H9 (cell line): Measurements from ENCODE around the gene FBXL16. TPM values are rescaled to one million over a fixed set of nuclear protein-coding genes. Genes with fewer than 3 reads are reported as not detected.

ENCODE experiments used
- DNase-seq: peaks from one replicate; pipeline ENCODE4 v3.0.0-alpha.2; 2017
- H2AFZ ChIP-seq: one replicate; pipeline ENCODE4 v1.6.1; 2013; ENCODE audit warnings: mild to moderate bottlenecking, low read length, control low read depth, moderate library complexity
- H2AK5ac ChIP-seq: 2 replicates; pipeline ENCODE4 v1.6.1; 2013; ENCODE audit warnings: low read length, control low read depth, mixed read lengths; ENCODE audit not compliant: insufficient read length
- H2BK120ac ChIP-seq: one replicate; pipeline ENCODE4 v1.6.1; 2013; ENCODE audit warnings: low read depth, mild to moderate bottlenecking, low read length, control low read depth, inconsistent platforms; ENCODE audit not compliant: poor library complexity, severe bottlenecking
- H2BK12ac ChIP-seq: 2 replicates; pipeline ENCODE4 v1.6.1; 2013; ENCODE audit warnings: low read length, control low read depth, mixed read lengths, low read depth; ENCODE audit not compliant: insufficient read length
- H2BK15ac ChIP-seq: 2 replicates; pipeline ENCODE4 v1.6.1; 2013; ENCODE audit warnings: low read depth, low read length, control low read depth
- H2BK20ac ChIP-seq: one replicate; pipeline ENCODE4 v1.6.1; 2013; ENCODE audit warnings: low read depth, mild to moderate bottlenecking, low read length, control low read depth, inconsistent platforms; ENCODE audit not compliant: poor library complexity, severe bottlenecking
- H2BK5ac ChIP-seq: 2 replicates; pipeline ENCODE4 v1.6.1; 2013; ENCODE audit warnings: low read length, control low read depth, mixed read lengths; ENCODE audit not compliant: insufficient read length
- H3K14ac ChIP-seq: 2 replicates; pipeline ENCODE4 v1.6.1; 2013; ENCODE audit warnings: low read length, control low read depth; ENCODE audit not compliant: insufficient read depth
- H3K18ac ChIP-seq: 2 replicates; pipeline ENCODE4 v1.6.1; 2013; ENCODE audit warnings: low read depth, mild to moderate bottlenecking, mixed read lengths, low read length, control low read depth; ENCODE audit not compliant: insufficient read length
- H3K23ac ChIP-seq: 2 replicates; pipeline ENCODE4 v1.6.1; 2013; ENCODE audit warnings: low read length, control low read depth, mixed read lengths, low read depth; ENCODE audit not compliant: insufficient read length
- H3K23me2 ChIP-seq: 2 replicates; pipeline ENCODE4 v1.6.1; 2013; ENCODE audit warnings: low read depth, mild to moderate bottlenecking, mixed read lengths, low read length, control low read depth; ENCODE audit not compliant: insufficient read length, poor library complexity, severe bottlenecking
- H3K27ac ChIP-seq: 2 replicates; pipeline ENCODE4 v1.5.1; 2013; ENCODE audit warnings: low read length, control low read depth, mixed read lengths, low read depth; ENCODE audit not compliant: insufficient read length
- H3K27me3 ChIP-seq: 2 replicates; pipeline ENCODE4 v1.6.1; 2013; ENCODE audit warnings: low read length, control low read depth, inconsistent platforms; ENCODE audit not compliant: insufficient read depth
- H3K4ac ChIP-seq: 2 replicates; pipeline ENCODE4 v1.6.1; 2013; ENCODE audit warnings: low read depth, mild to moderate bottlenecking, control low read depth, inconsistent platforms, low read length, moderate library complexity
- H3K4me1 ChIP-seq: 2 replicates; pipeline ENCODE4 v1.6.1; 2013; ENCODE audit warnings: low read length, control low read depth, inconsistent platforms; ENCODE audit not compliant: insufficient read depth
- H3K4me2 ChIP-seq: 2 replicates; pipeline ENCODE4 v1.6.1; 2013; ENCODE audit warnings: low read length, control low read depth, mixed read lengths; ENCODE audit not compliant: insufficient read length, insufficient read depth
- H3K56ac ChIP-seq: 2 replicates; pipeline ENCODE4 v1.6.1; 2013; ENCODE audit warnings: low read depth, mild to moderate bottlenecking, mixed read lengths, low read length, control low read depth; ENCODE audit not compliant: insufficient read length
- H3K79me1 ChIP-seq: 2 replicates; pipeline ENCODE4 v1.6.1; 2013; ENCODE audit warnings: low read depth, mild to moderate bottlenecking, moderate library complexity, low read length, control low read depth, inconsistent platforms; ENCODE audit not compliant: insufficient read depth, poor library complexity, severe bottlenecking
- H3K79me2 ChIP-seq: 2 replicates; pipeline ENCODE4 v1.6.1; 2013; ENCODE audit warnings: low read length, control low read depth, inconsistent platforms; ENCODE audit not compliant: insufficient read depth
- H3K9ac ChIP-seq: 2 replicates; pipeline ENCODE4 v1.6.1; 2013; ENCODE audit warnings: low read length, control low read depth, mixed read lengths; ENCODE audit not compliant: insufficient read length; ENCODE audit errors: extremely low read depth
- H3K9me3 ChIP-seq: one replicate; pipeline ENCODE4 v1.6.1; 2013; ENCODE audit warnings: low read depth, low read length, inconsistent platforms; ENCODE audit not compliant: control insufficient read depth
- H3T11ph ChIP-seq: one replicate; pipeline ENCODE4 v1.6.1; 2013; ENCODE audit warnings: mild to moderate bottlenecking, low read length, control low read depth, inconsistent platforms
- H4K20me1 ChIP-seq: one replicate; pipeline ENCODE4 v1.6.1; 2013; ENCODE audit not compliant: control insufficient read depth, insufficient read length, insufficient read depth
- H4K5ac ChIP-seq: 2 replicates; pipeline ENCODE4 v1.6.1; 2013; ENCODE audit warnings: low read depth, mild to moderate bottlenecking, mixed read lengths, low read length, control low read depth; ENCODE audit not compliant: insufficient read length
- H4K8ac ChIP-seq: replicated peaks from 2 replicates; pipeline ENCODE4 v1.6.1; 2013; ENCODE audit warnings: low read length, control low read depth, mixed read lengths, low read depth; ENCODE audit not compliant: insufficient read length
- H4K91ac ChIP-seq: 2 replicates; pipeline ENCODE4 v1.6.1; 2013; ENCODE audit warnings: low read depth, mild to moderate bottlenecking, moderate library complexity, mixed read lengths, low read length, control low read depth; ENCODE audit not compliant: insufficient read length
- H3K27ac Mint-ChIP-seq, 3 experiments: 2 replicates in 2 of 3; 3 replicates in 1 of 3; pipeline ENCODE4 v1.8.0; 2020 to 2021; ENCODE audit warnings: mixed read lengths in 3 of 3, mild to moderate bottlenecking in 1 of 3, moderate library complexity in 1 of 3
- H3K27me3 Mint-ChIP-seq: 2 replicates; pipeline ENCODE4 v1.8.0; 2021; ENCODE audit warnings: low read depth, mild to moderate bottlenecking, moderate library complexity, mixed read lengths
- H3K36me3 Mint-ChIP-seq, 3 experiments: 2 replicates in 2 of 3; 3 replicates in 1 of 3; pipeline ENCODE4 v1.8.0; 2020 to 2021; ENCODE audit warnings: low read depth in 3 of 3, mixed read lengths in 3 of 3; ENCODE audit not compliant: insufficient read depth in 1 of 3
- H3K4me1 Mint-ChIP-seq, 2 experiments: 2 replicates each; pipeline ENCODE4 v1.8.0; 2020; ENCODE audit warnings: mixed read lengths in 2 of 2
- H3K4me3 Mint-ChIP-seq, 2 experiments: 2 replicates in 1 of 2; 3 replicates in 1 of 2; pipeline ENCODE4 v1.8.0; 2020 to 2021; ENCODE audit warnings: mild to moderate bottlenecking in 2 of 2, mixed read lengths in 2 of 2, moderate library complexity in 1 of 2
- H3K9me3 Mint-ChIP-seq, 2 experiments: 2 replicates in 1 of 2; 3 replicates in 1 of 2; pipeline ENCODE4 v1.8.0; 2020; ENCODE audit warnings: mild to moderate bottlenecking in 2 of 2, mixed read lengths in 2 of 2, moderate library complexity in 1 of 2
- WGBS: extraction: QIAGEN DNeasy Blood & Tissue Kit; methylation state at CpG from one replicate; pipeline ENCODE4 v1.1.7; 2013; ENCODE audit warnings: missing lambda C conversion rate, low lambda C conversion rate, mixed read lengths; ENCODE audit not compliant: insufficient read length; ENCODE audit errors: extremely low coverage; 5-methylcytosine and 5-hydroxymethylcytosine counted together
- total RNA-seq: library from RNA; stranded (reverse); gene quantifications from 2 replicates; pipeline ENCODE4 v1.2.1, GENCODE V29; 2021
- TF ChIP-seq, protein P1 (sequence below): fragments of 200-600 bp; sonication (generic); conservative IDR thresholded peaks from 3 replicates; pipeline ENCODE4 v1.8.0; 2021; ENCODE audit warnings: antibody characterized with exemption, mild to moderate bottlenecking

The FBXL16 gene
- total RNA-seq, 1 experiment from 2014 or later, result 9.6 TPM

DNA sequence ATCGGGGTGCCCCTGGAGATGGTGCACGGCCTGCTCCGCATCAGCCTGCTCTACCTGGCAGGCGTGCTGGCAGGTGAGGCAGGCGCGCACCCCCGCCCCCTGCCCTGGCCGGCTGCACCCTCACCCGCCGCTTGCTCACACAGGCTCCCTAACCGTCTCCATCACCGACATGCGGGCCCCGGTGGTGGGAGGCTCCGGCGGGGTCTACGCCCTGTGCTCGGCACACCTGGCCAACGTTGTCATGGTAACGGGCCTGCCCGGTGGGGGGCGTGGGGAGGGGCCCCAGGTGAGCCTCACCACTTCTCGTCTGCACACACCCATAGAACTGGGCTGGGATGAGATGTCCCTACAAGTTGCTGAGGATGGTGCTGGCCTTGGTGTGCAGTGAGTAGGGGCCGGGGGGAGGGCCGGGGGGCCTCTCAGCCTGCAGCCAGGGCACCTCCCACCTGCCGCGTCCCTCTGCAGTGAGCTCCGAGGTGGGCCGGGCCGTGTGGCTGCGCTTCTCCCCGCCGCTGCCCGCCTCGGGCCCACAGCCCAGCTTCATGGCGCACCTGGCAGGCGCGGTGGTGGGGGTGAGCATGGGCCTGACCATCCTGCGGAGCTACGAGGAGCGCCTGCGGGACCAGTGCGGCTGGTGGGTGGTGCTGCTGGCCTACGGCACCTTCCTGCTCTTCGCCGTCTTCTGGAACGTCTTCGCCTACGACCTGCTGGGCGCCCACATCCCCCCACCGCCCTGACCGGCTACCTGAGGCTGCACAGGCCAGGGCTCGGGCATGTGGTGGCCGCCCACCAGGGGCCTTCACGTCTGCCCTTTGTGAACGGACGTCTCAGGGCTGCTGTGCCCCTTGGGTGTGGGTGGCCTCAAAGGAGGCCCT, 28.0 kb downstream of the FBXL16 start:
- peaks cover 17 to 25% (median 22%) of the 10 kb centered on the region in 3 experiments; a peak in 6 of 7 replicates for H3K36me3 Mint-ChIP-seq
- no peak overlapping the region for H3K4ac ChIP-seq
- H3K27me3 Mint-ChIP-seq, result peaks cover 3% of the 10 kb centered on the region; the same call in 1 of the 2 replicates

More for the DNA sequence above, 28.0 kb downstream of the FBXL16 start:
- no peak overlapping the region for H3K4me2 ChIP-seq
- H2AK5ac ChIP-seq, result no peak overlapping the region
- no peak overlapping the region for H3T11ph ChIP-seq
- H4K5ac ChIP-seq, result no peak overlapping the region
- H3K4me1 Mint-ChIP-seq, result peaks cover 17 to 34% of the 10 kb centered on the region in 2 experiments
- H3K9ac ChIP-seq, result no peak overlapping the region
- no peak overlapping the region for H3K23ac ChIP-seq
- no peaks in the 10 kb centered on the region for H3K27me3 ChIP-seq
- H3K4me1 ChIP-seq, result no peaks in the 10 kb centered on the region
- H2AFZ ChIP-seq, result no peak overlapping the region
- no peak overlapping the region for H3K14ac ChIP-seq
- no peak overlapping the region for H3K27ac ChIP-seq
- no peak overlapping the region for H4K91ac ChIP-seq
- H3K18ac ChIP-seq, result no peak overlapping the region
- no peak overlapping the region for H3K27ac Mint-ChIP-seq
- no peak overlapping the region for H2BK120ac ChIP-seq
- no CpG with 5 or more reads among the region's 57 CpGs for WGBS
- H3K4me3 Mint-ChIP-seq, result no peak overlapping the region
- no peaks in the 10 kb centered on the region for H3K79me1 ChIP-seq
- no peaks in the 10 kb centered on the region for H3K9me3 Mint-ChIP-seq
- no peak overlapping the region for H2BK20ac ChIP-seq
- H3K56ac ChIP-seq, result no peak overlapping the region
- no peak overlapping the region for H4K8ac ChIP-seq
- no peak overlapping the region for H2BK5ac ChIP-seq
- H2BK15ac ChIP-seq, result no peak overlapping the region
- H2BK12ac ChIP-seq, result no peak overlapping the region
- no peaks in the 10 kb centered on the region for H4K20me1 ChIP-seq
- peaks cover 15% of the 10 kb centered on the region for H3K23me2 ChIP-seq
- DNase-seq, result peak; percentile 67
- peaks cover 2% of the 10 kb centered on the region; the same call in 1 of the 2 replicates for H3K79me2 ChIP-seq
- TF ChIP-seq, protein P1, sequence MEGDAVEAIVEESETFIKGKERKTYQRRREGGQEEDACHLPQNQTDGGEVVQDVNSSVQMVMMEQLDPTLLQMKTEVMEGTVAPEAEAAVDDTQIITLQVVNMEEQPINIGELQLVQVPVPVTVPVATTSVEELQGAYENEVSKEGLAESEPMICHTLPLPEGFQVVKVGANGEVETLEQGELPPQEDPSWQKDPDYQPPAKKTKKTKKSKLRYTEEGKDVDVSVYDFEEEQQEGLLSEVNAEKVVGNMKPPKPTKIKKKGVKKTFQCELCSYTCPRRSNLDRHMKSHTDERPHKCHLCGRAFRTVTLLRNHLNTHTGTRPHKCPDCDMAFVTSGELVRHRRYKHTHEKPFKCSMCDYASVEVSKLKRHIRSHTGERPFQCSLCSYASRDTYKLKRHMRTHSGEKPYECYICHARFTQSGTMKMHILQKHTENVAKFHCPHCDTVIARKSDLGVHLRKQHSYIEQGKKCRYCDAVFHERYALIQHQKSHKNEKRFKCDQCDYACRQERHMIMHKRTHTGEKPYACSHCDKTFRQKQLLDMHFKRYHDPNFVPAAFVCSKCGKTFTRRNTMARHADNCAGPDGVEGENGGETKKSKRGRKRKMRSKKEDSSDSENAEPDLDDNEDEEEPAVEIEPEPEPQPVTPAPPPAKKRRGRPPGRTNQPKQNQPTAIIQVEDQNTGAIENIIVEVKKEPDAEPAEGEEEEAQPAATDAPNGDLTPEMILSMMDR, result no peak
- no peaks in the 10 kb centered on the region for H3K9me3 ChIP-seq
